Measurements from ENCODE around the gene GLT1D1.

- TF ChIP-seq CTCF (IDR thresholded peaks at IDR 0.05; ENCODE audit: insufficient read depth, low read length, poor library complexity, severe bottlenecking) (no peak), EZH2phosphoT487 (conservative IDR thresholded peaks at IDR 0.05; ENCODE audit: low read length) (no peak)
These were observed 46.0 kb upstream of the GLT1D1 start for GRCh38 chr12:128807161-128807724.
